ENCODE measurements around the gene MRGPRD.

MRGPRD gene

GRCh38 chr11:68948935-68949334, 31.9 kb downstream of the MRGPRD start:
- in situ Hi-C loops (cut with HindIII; ENCODE audit: low sequenced_read_pairs): no loop called here
- H3K4me3 ChIP-seq (ENCODE audit: low read depth, low read length): no peak overlapping the region
- no peak for TF ChIP-seq CTCF (IDR thresholded peaks at IDR 0.05; ENCODE audit: low read depth, low read length, missing control alignments)
- DNase-seq (ENCODE audit: low read depth): no peak

GRCh38 chr11:68948496-68948895, 32.3 kb downstream of the MRGPRD start:
- in situ Hi-C loops (cut with HindIII; ENCODE audit: low sequenced_read_pairs): no loop called here
- no peak overlapping the region for H3K4me3 ChIP-seq (ENCODE audit: low read depth, low read length)
- TF ChIP-seq CTCF (IDR thresholded peaks at IDR 0.05; ENCODE audit: low read depth, low read length, missing control alignments): no peak

GRCh38 chr11:68947151-68947550, 33.6 kb downstream of the MRGPRD start:
- no peak overlapping the region for H3K4me3 ChIP-seq (ENCODE audit: low read depth, low read length)
- TF ChIP-seq CTCF (IDR thresholded peaks at IDR 0.05; ENCODE audit: low read depth, low read length, missing control alignments): no peak
- in situ Hi-C loops (cut with HindIII; ENCODE audit: low sequenced_read_pairs): no loop called here
- no peak for DNase-seq (ENCODE audit: low read depth)

More at GRCh38 chr11:68948496-68948895, 32.3 kb downstream of the MRGPRD start:
- DNase-seq (ENCODE audit: low read depth): no peak

GRCh38 chr11:68946416-68947090, 34.2 kb downstream of the MRGPRD start:
- in situ Hi-C loops (cut with HindIII; ENCODE audit: low sequenced_read_pairs): no loop called here
- no peak overlapping the region for H3K4me3 ChIP-seq (ENCODE audit: low read depth, low read length)
- peak; percentile 89 for DNase-seq (ENCODE audit: low read depth)
- TF ChIP-seq CTCF (IDR thresholded peaks at IDR 0.05; ENCODE audit: low read depth, low read length, missing control alignments): no peak

- no peak for DNase-seq (ENCODE audit: low read depth)
- no peak overlapping the region for H3K4me3 ChIP-seq (ENCODE audit: low read depth, low read length)
- in situ Hi-C loops (cut with HindIII; ENCODE audit: low sequenced_read_pairs): no loop called here
- TF ChIP-seq CTCF (IDR thresholded peaks at IDR 0.05; ENCODE audit: low read depth, low read length, missing control alignments): no peak
These were observed 38.0 kb downstream of the MRGPRD start for GRCh38 chr11:68942751-68943271.

GRCh38 chr11:68942095-68942620, 38.6 kb downstream of the MRGPRD start:
- DNase-seq (ENCODE audit: low read depth): no peak
- in situ Hi-C loops (cut with HindIII; ENCODE audit: low sequenced_read_pairs): no loop called here
- H3K4me3 ChIP-seq (ENCODE audit: low read depth, low read length): no peak overlapping the region
- TF ChIP-seq CTCF (IDR thresholded peaks at IDR 0.05; ENCODE audit: low read depth, low read length, missing control alignments): no peak

All from astrocyte of the cerebellum (primary cell).